CD4-positive, alpha-beta T cell treated with Interleukin-12 subunit alpha and Interleukin-12 subunit beta, for 1 hour (primary cell): ENCODE measurements around the gene SDK1.
"Not testable (repeated sequence)": the region's sequence is repeated elsewhere in the genome, so short reads cannot be mapped to it uniquely, and the experiment has no call there.

Experiments used
- DNase-seq: peaks from one replicate; pipeline ENCODE4 v3.0.0-alpha.2; 2020

The SDK1 gene

DNA sequence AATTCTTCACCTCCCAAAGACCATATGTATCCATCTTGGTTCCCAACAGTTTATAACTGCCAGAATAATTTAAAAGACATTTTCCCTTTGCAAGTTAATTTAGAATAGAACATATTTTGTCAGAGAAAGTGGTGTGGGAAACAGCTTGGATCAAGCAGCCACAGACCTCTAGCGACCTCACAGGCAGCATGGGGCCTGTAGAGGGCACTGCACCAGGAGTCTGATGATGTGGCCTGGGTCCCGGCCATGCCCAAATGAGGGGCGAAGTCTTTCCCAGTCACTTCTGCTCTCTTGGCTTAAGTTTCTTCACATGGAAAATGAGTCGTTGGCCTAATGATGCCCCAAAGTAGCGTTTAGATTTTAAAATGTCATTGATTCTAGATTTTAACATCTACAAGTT lies 243.2 kb downstream of the SDK1 start:
- DNase-seq, result no peak

DNA sequence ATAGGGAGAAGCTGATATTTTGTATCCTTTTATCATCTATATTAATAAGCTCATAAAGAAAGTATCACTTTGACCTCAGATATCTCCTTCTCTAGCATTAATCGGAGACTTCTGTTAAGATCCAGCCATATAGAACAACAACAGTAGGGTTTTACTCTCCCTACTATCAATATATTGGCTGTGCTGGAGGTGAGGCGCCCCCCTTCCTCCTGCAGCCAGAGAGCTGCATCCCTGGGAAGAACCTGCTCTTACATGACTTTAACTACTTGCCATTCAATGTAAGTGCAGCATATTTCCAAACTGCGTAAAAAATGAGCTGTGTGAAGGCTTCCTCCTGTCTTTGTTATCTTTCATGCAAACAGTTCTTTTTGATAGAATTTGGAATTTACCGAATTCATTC lies 247.8 kb downstream of the SDK1 start:
- no peak for DNase-seq

DNA sequence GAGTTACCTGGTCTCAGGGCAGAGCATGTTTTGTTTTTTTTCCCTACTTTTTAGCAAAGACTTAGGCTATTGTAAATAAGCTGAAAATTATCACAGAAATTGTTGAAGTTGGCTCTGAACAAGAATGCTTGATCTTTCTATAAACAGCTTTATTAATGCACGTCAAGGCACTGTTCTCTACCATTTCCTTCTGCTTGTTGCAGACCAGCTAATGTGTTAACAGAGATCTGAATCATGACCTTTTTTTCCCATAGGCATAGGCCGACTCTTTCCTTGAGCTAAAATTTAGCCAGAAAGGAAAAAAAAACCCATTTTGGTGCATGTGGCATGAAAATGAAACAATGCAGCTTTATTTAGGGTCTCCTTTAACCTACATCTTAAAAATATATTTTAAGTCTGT lies 248.5 kb downstream of the SDK1 start:
- no peak for DNase-seq

DNA sequence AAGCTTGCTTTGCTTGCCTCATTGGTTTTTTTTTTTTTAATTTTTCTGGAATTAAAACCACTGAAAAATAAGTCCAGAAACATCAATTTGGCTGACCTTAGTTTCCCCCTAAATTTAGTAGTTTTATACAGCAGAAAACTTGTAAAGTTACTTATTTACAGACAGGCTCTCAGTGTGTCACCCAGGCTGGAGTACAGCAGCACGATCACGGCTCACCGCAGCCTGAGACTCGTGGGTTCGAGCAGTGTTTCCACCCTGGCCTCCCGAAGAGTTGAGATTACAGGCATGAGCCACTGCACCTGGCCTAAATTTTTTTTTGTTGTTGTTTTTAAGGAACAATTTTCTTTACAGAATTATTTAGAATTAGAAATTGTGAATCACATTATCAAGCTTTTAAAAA lies 250.5 kb downstream of the SDK1 start:
- no peak for DNase-seq

DNA sequence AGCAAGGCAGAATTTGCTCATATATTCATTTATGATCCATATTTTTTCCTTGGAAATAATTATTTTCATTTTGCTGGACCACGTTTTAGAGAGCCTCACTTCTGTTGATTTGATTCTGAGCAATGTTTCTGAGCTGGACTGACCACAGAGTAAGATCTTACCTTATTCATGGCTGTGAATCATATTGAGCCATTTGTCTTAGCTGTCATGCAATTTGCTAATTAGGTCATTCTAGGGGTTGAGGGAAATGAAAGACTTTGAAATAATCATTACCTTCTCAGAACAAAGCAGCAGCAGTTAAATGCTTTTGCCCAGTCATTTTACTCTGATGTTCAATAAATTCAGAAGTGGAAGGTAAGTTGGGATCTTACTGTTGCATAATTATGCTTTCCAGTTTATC lies 251.4 kb downstream of the SDK1 start:
- DNase-seq, result no peak

DNA sequence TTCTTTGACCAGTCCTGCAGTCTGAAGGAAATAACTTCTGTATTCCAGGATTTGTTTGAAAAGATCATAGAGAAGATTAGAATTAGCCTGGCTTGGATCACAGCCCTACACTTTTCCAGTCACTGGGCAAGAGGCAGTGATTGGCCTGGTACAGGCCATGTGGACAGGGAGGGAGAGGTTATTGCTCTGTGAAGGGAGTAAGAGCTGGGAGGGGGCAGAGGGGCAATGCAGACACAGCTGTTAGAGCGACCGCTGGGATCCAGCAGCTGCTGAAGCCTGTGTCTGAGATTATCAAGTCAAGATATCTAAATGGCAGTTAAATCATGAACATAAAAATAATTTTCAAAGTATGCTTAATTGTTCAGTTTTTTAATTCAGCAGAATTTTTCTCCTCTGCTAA lies 257.3 kb downstream of the SDK1 start:
- no peak for DNase-seq

GRCh38 chr7:3559278-3559677 lies 258.2 kb downstream of the SDK1 start:
- DNase-seq, result no peak

DNA sequence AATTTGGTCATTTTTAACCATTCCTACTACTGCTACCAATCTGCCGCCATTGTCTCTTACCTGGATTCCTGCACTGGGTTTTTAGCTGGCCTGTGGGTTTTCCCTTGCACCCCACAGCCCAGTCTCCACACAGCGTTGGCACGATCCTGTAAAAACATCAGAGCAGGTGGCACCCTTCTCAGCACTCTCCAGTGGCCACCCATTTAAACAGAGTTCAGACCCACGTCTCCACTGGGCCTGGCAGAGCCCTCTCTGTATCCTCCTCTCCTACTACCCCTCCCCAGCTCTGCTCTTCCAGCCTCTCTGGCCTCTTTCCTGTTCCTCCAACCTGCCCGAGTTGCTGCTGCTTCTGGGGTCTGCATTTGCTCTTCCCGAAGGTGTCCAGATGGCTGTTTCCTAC lies 259.4 kb downstream of the SDK1 start:
- DNase-seq, result no peak

DNA sequence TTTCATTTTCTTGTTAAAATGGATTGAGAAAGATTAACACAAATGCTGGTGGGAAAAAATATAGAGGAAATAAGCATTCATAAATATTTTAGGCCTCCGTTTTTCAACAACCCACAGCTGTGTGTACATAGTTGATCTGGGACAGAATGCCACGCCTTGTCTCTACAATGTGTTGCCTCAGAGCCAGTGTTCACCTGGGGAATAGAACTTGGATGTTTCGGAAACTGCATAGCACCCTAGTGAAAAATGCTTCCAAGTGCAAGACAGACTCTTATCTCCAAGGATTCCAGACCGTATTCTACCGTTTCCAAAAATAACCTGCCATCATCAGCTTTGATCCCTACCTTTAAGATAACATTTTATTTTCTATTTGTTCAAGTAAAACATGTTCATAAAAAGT lies 260.9 kb downstream of the SDK1 start:
- no peak for DNase-seq

DNA sequence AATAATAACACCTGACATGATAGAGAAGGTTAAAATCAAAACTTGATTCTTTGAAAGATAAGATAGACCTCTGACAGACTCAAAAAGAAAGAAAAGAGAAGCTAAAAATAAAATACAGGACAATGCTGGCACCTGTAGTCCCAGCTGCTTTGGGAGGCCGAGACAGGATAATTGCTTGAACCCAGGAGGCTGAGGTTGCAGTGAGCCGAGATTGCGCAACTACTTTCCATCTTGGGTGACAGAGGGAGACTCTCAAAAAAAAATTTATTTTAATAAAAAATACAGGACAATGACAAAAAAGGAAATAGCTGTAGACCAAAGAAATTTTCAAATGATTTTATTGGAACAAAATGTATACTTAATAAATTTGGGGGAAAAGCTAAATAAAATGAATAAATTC lies 263.2 kb downstream of the SDK1 start:
- DNase-seq, result no peak

DNA sequence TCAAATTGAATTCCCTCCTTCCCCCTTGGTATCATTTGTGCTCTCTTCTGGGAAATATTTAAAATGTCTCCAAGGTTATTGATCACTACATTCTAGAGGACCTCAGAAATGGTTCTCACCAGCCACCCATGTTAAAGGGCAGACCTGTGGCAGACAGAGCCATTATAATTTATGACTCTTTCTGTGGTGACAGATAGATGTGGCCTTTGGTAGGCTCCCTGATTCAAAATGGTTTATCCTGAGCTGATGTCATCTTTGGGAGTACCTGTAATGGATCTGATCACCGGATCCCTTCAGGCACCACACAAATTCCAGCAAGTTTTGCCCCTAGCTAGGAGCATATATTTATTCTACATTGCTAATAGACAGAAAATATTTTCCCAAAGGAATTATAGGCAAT lies 267.5 kb downstream of the SDK1 start:
- DNase-seq, result no peak

- no peak for DNase-seq
These were observed 268.6 kb downstream of the SDK1 start for GRCh38 chr7:3569643-3570042.

DNA sequence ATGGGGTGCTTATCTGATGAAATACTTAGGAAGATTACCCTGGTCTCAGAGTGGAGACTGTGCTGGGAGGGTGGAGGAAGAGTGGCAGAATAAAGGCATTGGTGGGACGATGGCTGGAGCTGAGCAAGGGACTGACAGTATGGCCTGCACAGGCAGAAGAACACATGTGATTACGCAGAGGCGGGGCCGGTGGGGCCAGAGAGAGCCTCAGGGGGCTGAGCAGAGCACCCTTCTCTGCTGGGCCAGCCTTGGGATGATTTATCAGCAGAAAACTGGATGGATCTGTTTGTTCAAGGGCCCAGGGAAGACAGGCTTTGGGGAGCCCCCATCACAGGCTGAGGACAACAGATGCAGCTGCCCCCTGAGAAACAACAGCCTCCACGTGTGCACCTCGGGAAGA lies 272.1 kb downstream of the SDK1 start:
- DNase-seq, result no peak

DNA sequence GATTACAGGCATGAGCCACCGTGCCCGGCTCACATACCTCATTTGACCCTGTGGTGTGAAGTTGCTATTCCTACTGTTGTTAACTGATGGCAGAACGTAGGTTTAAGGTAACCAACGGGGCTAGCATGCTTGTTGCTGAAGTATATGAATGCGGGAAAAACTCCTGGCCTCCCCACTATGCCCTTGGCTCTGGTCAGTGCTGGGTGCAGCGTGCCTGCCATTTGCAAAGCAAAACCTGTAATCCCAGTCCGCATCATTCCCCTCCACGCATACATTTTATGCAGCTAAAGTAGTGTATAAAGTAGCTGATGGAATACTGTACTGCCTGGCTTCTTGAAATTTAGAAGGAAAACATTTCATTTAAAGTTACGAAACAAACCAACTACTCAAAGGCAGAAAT lies 273.3 kb downstream of the SDK1 start:
- no peak for DNase-seq

DNA sequence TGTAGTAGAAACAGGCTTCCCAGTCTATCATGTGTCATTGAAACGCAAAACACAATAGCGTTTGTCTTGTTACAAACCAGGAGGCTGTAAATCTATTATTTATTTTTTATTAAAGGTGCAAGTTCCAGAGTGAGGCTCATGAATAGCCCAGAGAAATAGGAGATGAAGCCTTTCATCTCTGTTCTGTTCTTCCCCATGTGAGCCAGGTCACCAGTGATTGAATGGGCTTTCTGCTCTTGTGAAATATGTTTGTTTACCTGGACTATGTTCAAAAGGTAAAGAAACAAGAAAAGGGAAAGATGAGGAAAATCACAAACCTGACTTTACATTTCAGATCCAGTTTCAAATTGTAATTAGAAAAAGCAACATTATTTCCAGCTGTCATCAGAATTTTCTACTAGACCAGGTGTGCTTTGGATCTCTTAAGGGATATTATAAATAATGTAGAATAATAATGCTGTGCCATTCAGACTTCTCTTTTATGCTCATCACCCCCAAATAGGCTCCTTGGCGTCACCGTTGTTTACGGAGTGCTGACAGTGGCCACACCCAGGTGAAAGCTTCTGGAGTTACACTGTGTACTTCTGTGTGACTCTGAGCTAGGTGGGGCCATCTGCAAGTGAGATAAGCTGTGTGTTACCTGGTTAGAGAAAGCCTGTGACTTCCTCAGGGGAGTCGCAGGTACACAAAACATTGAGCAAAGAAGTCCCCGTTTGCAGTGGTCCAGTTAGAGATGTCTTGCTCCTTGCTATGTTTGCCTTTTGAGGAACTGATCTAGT lies 274.9 kb downstream of the SDK1 start:
- no peak for DNase-seq

GRCh38 chr7:3578399-3578798 lies 277.3 kb downstream of the SDK1 start:
- DNase-seq, result no peak

- DNase-seq, result no peak
These were observed 278.7 kb downstream of the SDK1 start for GRCh38 chr7:3579638-3580219.

DNA sequence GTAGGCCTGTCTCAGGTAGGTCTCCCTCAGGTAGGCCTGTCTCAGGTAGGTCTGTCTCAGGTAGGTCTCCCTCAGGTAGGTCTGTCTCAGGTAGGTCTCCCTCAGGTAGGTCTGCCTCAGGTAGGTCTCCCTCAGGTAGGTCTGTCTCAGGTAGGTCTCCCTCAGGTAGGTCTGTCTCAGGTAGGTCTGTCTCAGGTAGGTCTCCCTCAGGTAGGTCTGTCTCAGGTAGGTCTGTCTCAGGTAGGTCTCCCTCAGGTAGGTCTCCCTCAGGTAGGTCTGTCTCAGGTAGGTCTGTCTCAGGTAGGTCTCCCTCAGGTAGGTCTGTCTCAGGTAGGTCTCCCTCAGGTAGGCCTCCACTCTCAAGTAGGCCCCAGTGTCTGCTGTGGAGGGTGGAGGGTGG lies 281.1 kb downstream of the SDK1 start:
- not testable (repeated sequence) for DNase-seq

DNA sequence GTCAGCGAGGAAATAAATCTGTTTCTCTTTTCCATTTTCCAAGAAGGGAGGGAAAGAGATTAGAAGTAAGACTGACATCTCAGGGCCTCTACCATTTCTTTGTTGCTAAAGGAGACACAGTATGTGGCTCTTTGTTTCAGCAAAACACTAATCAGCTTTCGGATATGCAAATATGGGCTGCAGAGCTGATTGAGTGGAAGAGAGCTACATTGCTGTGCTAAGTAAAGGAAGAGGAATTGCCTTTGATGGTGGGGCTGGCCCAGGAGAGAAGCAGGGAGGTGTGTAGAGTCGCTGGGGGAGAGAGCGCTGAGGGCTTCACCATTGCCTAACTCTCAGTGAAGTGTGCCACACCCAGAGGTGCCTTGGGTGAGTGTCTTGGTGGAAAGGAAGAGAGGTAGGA lies 284.8 kb downstream of the SDK1 start:
- no peak for DNase-seq

DNA sequence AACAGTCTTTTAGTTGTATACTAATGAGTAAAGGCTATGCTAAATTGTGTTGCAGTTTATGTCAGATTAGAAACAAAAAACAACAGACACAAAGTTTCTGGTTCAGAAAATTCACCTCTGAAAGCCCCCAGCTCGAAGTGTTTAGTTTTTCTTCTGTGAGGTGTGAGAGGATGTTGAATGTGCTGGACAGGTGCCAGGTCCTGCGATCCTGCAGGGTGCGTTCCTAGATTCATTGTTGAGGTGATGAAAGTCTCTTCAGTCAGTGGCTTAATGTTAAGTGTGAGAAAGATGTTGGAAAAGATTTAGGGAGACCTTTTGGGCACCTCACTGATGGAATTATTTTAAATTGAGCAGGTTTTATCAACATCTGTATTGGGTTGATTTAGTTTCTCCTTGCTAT lies 287.3 kb downstream of the SDK1 start:
- DNase-seq, result no peak

GRCh38 chr7:3589752-3590151 lies 288.7 kb downstream of the SDK1 start:
- no peak for DNase-seq

GRCh38 chr7:3591219-3591618 lies 290.2 kb downstream of the SDK1 start:
- no peak for DNase-seq

DNA sequence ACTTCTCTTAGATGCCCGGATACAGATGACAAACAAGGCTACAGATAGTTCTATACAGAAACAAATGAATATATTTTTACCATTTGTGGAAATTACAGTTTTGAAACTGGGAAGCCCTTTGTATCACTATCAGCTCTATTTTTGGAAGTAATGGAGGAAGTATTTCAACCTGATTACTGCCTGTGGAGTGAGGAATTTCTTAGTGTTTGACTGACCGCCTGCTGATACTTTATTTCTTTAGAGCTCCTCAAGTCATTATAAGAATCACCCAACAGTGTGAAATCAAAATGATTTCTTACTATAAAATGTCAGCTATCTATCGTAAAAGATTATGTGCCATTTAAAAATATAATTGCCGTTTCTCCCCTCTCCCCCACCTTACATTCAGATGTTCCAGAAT lies 290.9 kb downstream of the SDK1 start:
- no peak for DNase-seq

DNA sequence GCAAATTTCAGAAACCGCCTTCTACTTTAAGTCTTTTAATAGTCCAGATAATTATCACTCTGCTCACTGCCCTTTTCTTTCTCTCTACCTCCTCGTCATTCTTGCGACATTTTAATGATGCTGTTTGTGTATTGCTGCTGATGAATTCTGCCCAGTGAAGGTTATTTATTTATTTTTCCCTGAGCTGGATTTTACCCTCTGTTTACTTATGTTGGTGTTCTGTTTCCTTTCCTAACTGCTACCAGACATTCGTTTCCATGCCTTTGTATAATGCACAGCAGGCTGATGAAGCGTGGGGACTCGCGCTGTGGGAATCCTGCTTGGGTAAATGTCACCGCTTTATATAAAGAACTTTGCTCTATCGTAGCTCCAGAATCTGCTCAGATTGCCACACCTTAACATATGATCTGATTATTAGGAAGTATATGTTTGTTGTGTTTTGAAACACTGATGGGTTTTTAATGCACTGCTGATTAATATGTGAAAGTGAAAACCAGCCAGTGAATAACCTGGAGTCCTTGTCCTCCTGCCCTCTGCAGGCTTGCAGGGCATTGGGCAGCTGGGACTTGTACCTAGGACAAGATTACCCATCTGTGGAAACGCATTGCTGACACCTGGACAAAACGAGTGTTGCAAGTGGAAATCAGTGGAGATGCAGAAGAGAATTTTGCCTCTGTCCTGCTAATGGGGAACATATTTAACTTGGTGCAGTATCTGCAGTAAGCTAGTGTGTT lies 291.5 kb downstream of the SDK1 start:
- no peak for DNase-seq
